IMR-90 (cell line): Measurements from ENCODE around the gene ZNF221. TPM values are rescaled to one million over a fixed set of nuclear protein-coding genes. Genes with fewer than 3 reads are reported as not detected.

Source experiments
- ATAC-seq: fragments of 200-7000 bp; cut with Tn5 transposase; 2 replicates; pipeline ENCODE4 v1.9.1; 2020; ENCODE audit warnings: low read depth, mild to moderate bottlenecking, moderate library complexity
- BruUV-seq: library from RNA; stranded (reverse); fragments of 400-500 nt; replicated peaks from 2 replicates; lab custom pipeline; 2021; lab: Mats Ljungman, UMichigan
- CTCF ChIA-PET: fragments of 300-600 bp; formaldehyde crosslinking; extraction: SDS; loops from one replicate; lab custom pipeline; 2021; ENCODE audit warnings: antibody characterized with exemption; lab: Yijun Ruan, JAX
- POLR2A ChIA-PET: fragments of 300-600 bp; sonication (Branson Sonifier 250); formaldehyde crosslinking; loops from one replicate; lab custom pipeline; 2022; ENCODE audit warnings: antibody characterized with exemption; ENCODE audit not compliant: unreplicated experiment; lab: Charles Lee
- DNase-seq: peaks from one replicate; pipeline ENCODE4 v3.0.0; 2013
- H2AFZ ChIP-seq: replicated peaks from 2 replicates; pipeline ENCODE3; 2013; ENCODE audit warnings: low read length, mild to moderate bottlenecking; ENCODE audit not compliant: poor library complexity
- H2AK5ac ChIP-seq: 2 replicates; pipeline ENCODE4 v1.6.1; 2013; ENCODE audit warnings: low read depth, low read length, inconsistent platforms
- H2AK9ac ChIP-seq: replicated peaks from 2 replicates; pipeline ENCODE3; 2013; ENCODE audit warnings: mild to moderate bottlenecking, low read depth, low read length, moderate library complexity; ENCODE audit not compliant: poor library complexity
- H2BK120ac ChIP-seq: 2 replicates; pipeline ENCODE4 v1.6.1; 2013; ENCODE audit warnings: low read depth, low read length, inconsistent platforms
- H2BK15ac ChIP-seq: 3 replicates; pipeline ENCODE4 v1.6.1; 2013; ENCODE audit warnings: low read depth, low read length, inconsistent platforms
- H2BK20ac ChIP-seq: 2 replicates; pipeline ENCODE4 v1.6.1; 2013; ENCODE audit warnings: low read depth, mild to moderate bottlenecking, inconsistent platforms, low read length, moderate library complexity
- H2BK5ac ChIP-seq: 2 replicates; pipeline ENCODE4 v1.6.1; 2013; ENCODE audit warnings: mild to moderate bottlenecking, low read depth, low read length, inconsistent platforms; ENCODE audit not compliant: poor library complexity, severe bottlenecking
- H3K14ac ChIP-seq: replicated peaks from 2 replicates; pipeline ENCODE4 v1.6.1; 2013; ENCODE audit warnings: low read depth, low read length, inconsistent platforms
- H3K18ac ChIP-seq: 2 replicates; pipeline ENCODE4 v1.6.1; 2013; ENCODE audit warnings: low read depth, low read length, control low read depth
- H3K23ac ChIP-seq: 2 replicates; pipeline ENCODE4 v1.6.1; 2013; ENCODE audit warnings: low read depth, low read length, inconsistent platforms
- H3K27ac ChIP-seq: 2 replicates; pipeline ENCODE4 v1.5.1; 2013; ENCODE audit warnings: mild to moderate bottlenecking, control low read depth, low read length; ENCODE audit not compliant: insufficient read depth
- H3K27me3 ChIP-seq: 2 replicates; pipeline ENCODE4 v1.6.1; 2013; ENCODE audit warnings: low read length; ENCODE audit not compliant: control insufficient read depth, insufficient read depth
- H3K36me3 ChIP-seq: 2 replicates; pipeline ENCODE4 v1.6.1; 2013; ENCODE audit warnings: low read length, mixed read lengths; ENCODE audit not compliant: control insufficient read depth, insufficient read depth
- H3K4ac ChIP-seq: 2 replicates; pipeline ENCODE4 v1.6.1; 2013; ENCODE audit warnings: low read depth, low read length, inconsistent platforms
- H3K4me1 ChIP-seq: 2 replicates; pipeline ENCODE4 v1.6.1; 2013; ENCODE audit warnings: low read length, mixed read lengths; ENCODE audit not compliant: control insufficient read depth, insufficient read depth
- H3K4me2 ChIP-seq: 2 replicates; pipeline ENCODE4 v1.6.1; 2013; ENCODE audit warnings: low read depth, mild to moderate bottlenecking, control low read depth, low read length, moderate library complexity
- H3K4me3 ChIP-seq: 2 replicates; pipeline ENCODE4 v1.5.1; 2013; ENCODE audit warnings: low read depth, mild to moderate bottlenecking, control low read depth, low read length, moderate library complexity; ENCODE audit not compliant: insufficient read depth
- H3K56ac ChIP-seq: 2 replicates; pipeline ENCODE4 v1.6.1; 2013; ENCODE audit warnings: low read length, inconsistent platforms; ENCODE audit not compliant: insufficient read depth; ENCODE audit errors: extremely low read depth
- H3K79me1 ChIP-seq, 2 experiments: 2 replicates each; pipeline ENCODE4 v1.6.1; 2013; ENCODE audit warnings: low read length in 2 of 2, inconsistent platforms in 1 of 2, low read depth in 1 of 2
- H3K9ac ChIP-seq: 2 replicates; pipeline ENCODE4 v1.6.1; 2013; ENCODE audit warnings: low read depth, low read length, control low read depth
- H3K9me1 ChIP-seq: 2 replicates; pipeline ENCODE4 v1.6.1; 2013; ENCODE audit warnings: low read length, inconsistent platforms; ENCODE audit not compliant: insufficient read depth
- H3K9me3 ChIP-seq: 2 replicates; pipeline ENCODE4 v1.6.1; 2013; ENCODE audit warnings: low read length; ENCODE audit not compliant: control insufficient read depth, insufficient read depth
- H4K20me1 ChIP-seq: 2 replicates; pipeline ENCODE4 v1.6.1; 2013; ENCODE audit warnings: low read length, inconsistent platforms; ENCODE audit not compliant: insufficient read depth
- H4K5ac ChIP-seq: 2 replicates; pipeline ENCODE4 v1.6.1; 2013; ENCODE audit warnings: mild to moderate bottlenecking, low read depth, low read length, control low read depth
- H4K8ac ChIP-seq, 2 experiments: 2 replicates each; pipeline ENCODE4 v1.6.1; 2013; ENCODE audit warnings: low read depth in 2 of 2, low read length in 2 of 2, control low read depth in 1 of 2, inconsistent platforms in 1 of 2
- H4K91ac ChIP-seq: 2 replicates; pipeline ENCODE4 v1.6.1; 2013; ENCODE audit warnings: low read depth, low read length, inconsistent platforms; ENCODE audit not compliant: insufficient read depth
- CEBPB ChIP-seq: IDR thresholded peaks from 2 replicates; pipeline ENCODE4 v1.6.1; 2012; ENCODE audit warnings: low read depth, low read length, improper control_type of control experiment
- CHD1 ChIP-seq: IDR thresholded peaks from 2 replicates; pipeline ENCODE4 v1.6.1; 2012; ENCODE audit warnings: low read depth, low read length, improper control_type of control experiment
- MAZ ChIP-seq: IDR thresholded peaks from 2 replicates; pipeline ENCODE4 v1.6.1; 2012; ENCODE audit warnings: low read depth, mild to moderate bottlenecking, low read length, improper control_type of control experiment, moderate library complexity, borderline replicate concordance
- RAD21 ChIP-seq: IDR thresholded peaks from 2 replicates; pipeline ENCODE4 v1.6.1; 2012; ENCODE audit warnings: low read length, improper control_type of control experiment
- WGBS, 2 experiments: methylation state at CpG; one replicate each; pipeline versions ENCODE4 v1.1.5 to v1.1.7; 2013; ENCODE audit warnings: missing lambda C conversion rate in 2 of 2; ENCODE audit not compliant: insufficient read length in 1 of 2; ENCODE audit errors: extremely low coverage in 2 of 2; 5-methylcytosine and 5-hydroxymethylcytosine counted together
- dilution Hi-C: fragments of 300-500 bp; cut with HindIII; formaldehyde crosslinking; loops from one replicate; pipeline ENCODE4 v1.14.3; 2018; ENCODE audit warnings: low sequenced_read_pairs; ENCODE audit not compliant: unreplicated experiment
- in situ Hi-C: fragments of 300-500 bp; cut with MboI; formaldehyde crosslinking; loops from 3 replicates; pipeline ENCODE4 v1.14.3; 2019; ENCODE audit warnings: low sequenced_read_pairs, inconsistent platforms, mixed read lengths
- intact Hi-C: fragments of 100-400 bp; cut with micrococcal nuclease; formaldehyde crosslinking; loops from 2 replicates; pipeline ENCODE4 v1.10.0; 2022
- polyA plus RNA-seq, 3 experiments: library from polyadenylated mRNA; depleted of rRNA; stranded (reverse); fragments of >200 nt; gene quantifications; 2 replicates each; pipeline ENCODE4 v1.2.3, GENCODE V29; 2012; ENCODE audit warnings: low replicate concordance in 1 of 3
- total RNA-seq: library from RNA; depleted of rRNA; stranded (reverse); fragments of >200 nt; gene quantifications from 2 replicates; pipeline ENCODE4 v1.2.3, GENCODE V29; 2012

The ZNF221 gene
- total and polyA plus RNA-seq, 2 of the 4 experiments (the other 2 are of a cell fraction), result 1.0 to 10.6 TPM

GRCh38 chr19:43934985-43935708 is 15.9 kb upstream of the ZNF221 start, which contains the start of gene ZNF45:
ZNF45 (minus strand) TSS chr19:43935282; CDS start chr19:43922185, 13,097 bp downstream.
- Histone ChIP-seq H4K5ac (peak within 1 kb of the TSS; percentile 82), H3K4me3 (peak within 1 kb of the TSS; percentile 59), H2BK15ac (peak within 1 kb of the TSS; percentile 83; the same call in 1 of the 3 replicates), H3K27ac (peak within 1 kb of the TSS; percentile 85), H3K14ac (peak within 1 kb of the TSS; percentile 90), H2AK9ac (peak within 1 kb of the TSS; percentile 47), H2BK120ac (peak within 1 kb of the TSS; percentile 63; the same call in 1 of the 2 replicates), H2BK5ac (peak within 1 kb of the TSS; percentile 59), H3K4ac (peak within 1 kb of the TSS; percentile 79), H3K9me1 (no peaks in the 10 kb centered on the region), H3K27me3 (no peaks in the 10 kb centered on the region), H4K8ac (peak within 1 kb of the TSS; percentile 95 to 98), H3K9me3 (no peaks in the 10 kb centered on the region), H3K4me1 (no peaks in the 10 kb centered on the region), H3K18ac (peak within 1 kb of the TSS; percentile 68), H3K4me2 (peak within 1 kb of the TSS; percentile 97), H3K79me1 (peaks cover 11 to 13% of the 10 kb centered on the region in 2 experiments; a peak in 3 of 4 replicates), H3K36me3 (peaks cover 3% of the 10 kb centered on the region), H4K91ac (peak within 1 kb of the TSS; percentile 82), H2BK20ac (no peak within 1 kb of the TSS), H4K20me1 (no peaks in the 10 kb centered on the region), H2AFZ (peak within 1 kb of the TSS; percentile 97), H3K56ac (peak within 1 kb of the TSS; percentile 95), H3K23ac (peak within 1 kb of the TSS; percentile 67), H3K9ac (peak within 1 kb of the TSS; percentile 88), H2AK5ac (peak within 1 kb of the TSS; percentile 44)
- DNase-seq (peak; percentile 85), ATAC-seq (peak; percentile 97)
- dilution Hi-C loops, result no loop called here
- in situ Hi-C loops, result no loop called here
- CTCF ChIA-PET, result interaction anchor here (0.6 to 1.2 kb wide), 2 partner anchors 16 to 1051 kb away, joined by 4 to 7 read pairs; partner anchors contain the start of gene ZNF221
- BruUV-seq, result no TSS peak
- intact Hi-C loops, result loop anchor here (1.0 to 10.0 kb wide), 4 partner anchors 16 to 160 kb away; partner anchors contain the start of genes ZNF155, ZNF221, ZNF224 and ZNF230
- 0% methylated on average over 17 of the region's 42 CpGs; no CpG with 5 or more reads in 1 of the 2 experiments for WGBS, 2 experiments
- peak; percentile 23; the same call in 1 of the 2 replicates for TF ChIP-seq RAD21
- TF ChIP-seq MAZ, result peak; percentile 49; the same call in 1 of the 2 replicates
- no peak for TF ChIP-seq CEBPB
- no peak for TF ChIP-seq CHD1
- POLR2A ChIA-PET, result interaction anchor here (0.8 kb wide), 1 partner anchor 34 kb away, joined by 3 read pairs; no protein-coding TSS in a partner anchor
